Esophagus squamous epithelium (tissue), 4 donors: ENCODE data around the gene COL27A1.

Experiments used
- CTCF ChIP-seq, 6 experiments: fragments of 450-650 bp in 4 of 6; fragments of 200-600 bp in 2 of 6; sonication (generic) in 2 of 6; IDR thresholded peaks; one replicate each; pipeline ENCODE4 v1.5.1; 2016 to 2019; ENCODE audit warnings: antibody characterized with exemption in 6 of 6, mild to moderate bottlenecking in 4 of 6, moderate library complexity in 4 of 6
- POLR2A ChIP-seq, 4 donors: fragments of 450-650 bp; IDR thresholded peaks; one replicate each; pipeline ENCODE4 v1.6.1; 2017; ENCODE audit warnings: antibody characterized with exemption in 4 of 4, mild to moderate bottlenecking in 4 of 4, moderate library complexity in 3 of 4

GRCh38 chr9:114285166-114285867 is 130.0 kb downstream of the COL27A1 start:
- TF ChIP-seq CTCF (IDR thresholded peaks at IDR 0.05) (no peak), POLR2A (IDR thresholded peaks at IDR 0.05) (no peak)
